GM19395 (cell line): ENCODE measurements around the gene DYNC1I1.

Experiments
- ATAC-seq: cut with Tn5 transposase; IDR thresholded peaks from one replicate; pipeline ENCODE4 v1.9.1; 2021; ENCODE audit warnings: mild to moderate bottlenecking, moderate library complexity; ENCODE audit not compliant: unreplicated experiment

The DYNC1I1 gene

DNA sequence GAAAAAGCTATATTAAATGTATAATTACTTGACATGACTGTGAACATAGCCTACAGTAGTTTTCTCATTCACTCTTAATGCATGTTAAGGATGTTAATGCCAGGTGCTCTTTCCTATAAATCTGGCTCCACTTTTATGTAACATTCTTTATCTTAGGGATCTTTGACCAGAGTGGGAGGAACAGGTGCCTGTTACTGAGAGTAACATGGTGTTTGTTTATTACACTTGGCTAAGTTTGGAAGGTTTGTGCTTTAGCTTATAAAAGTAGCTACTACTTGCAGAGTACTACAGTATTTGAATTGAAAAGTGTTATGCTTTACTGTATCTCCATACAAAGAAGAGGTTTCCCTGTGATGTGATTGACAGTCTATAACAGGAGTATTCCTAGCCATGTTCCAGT lies 183.4 kb downstream of the DYNC1I1 start:
- ATAC-seq = no peak

DNA sequence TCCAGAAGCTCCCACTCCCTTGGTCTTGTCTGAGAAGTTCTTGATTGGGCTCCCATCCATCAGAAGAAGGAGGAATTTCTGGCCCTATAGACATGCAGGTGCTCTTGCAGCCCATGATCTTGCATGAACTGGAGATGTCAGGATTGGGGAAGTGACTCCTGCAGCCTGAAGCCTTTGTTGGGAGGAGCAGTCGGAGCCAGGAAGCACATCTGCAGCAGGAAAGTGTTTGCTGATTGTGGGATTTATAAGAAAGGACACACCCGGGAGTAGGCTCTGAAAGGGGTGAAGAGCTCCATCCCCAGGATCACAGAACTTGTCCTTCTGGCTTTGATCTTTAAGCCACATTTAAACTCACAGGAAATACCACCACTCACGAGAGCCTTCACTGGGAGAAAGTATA lies 185.2 kb downstream of the DYNC1I1 start:
- ATAC-seq = no peak

DNA sequence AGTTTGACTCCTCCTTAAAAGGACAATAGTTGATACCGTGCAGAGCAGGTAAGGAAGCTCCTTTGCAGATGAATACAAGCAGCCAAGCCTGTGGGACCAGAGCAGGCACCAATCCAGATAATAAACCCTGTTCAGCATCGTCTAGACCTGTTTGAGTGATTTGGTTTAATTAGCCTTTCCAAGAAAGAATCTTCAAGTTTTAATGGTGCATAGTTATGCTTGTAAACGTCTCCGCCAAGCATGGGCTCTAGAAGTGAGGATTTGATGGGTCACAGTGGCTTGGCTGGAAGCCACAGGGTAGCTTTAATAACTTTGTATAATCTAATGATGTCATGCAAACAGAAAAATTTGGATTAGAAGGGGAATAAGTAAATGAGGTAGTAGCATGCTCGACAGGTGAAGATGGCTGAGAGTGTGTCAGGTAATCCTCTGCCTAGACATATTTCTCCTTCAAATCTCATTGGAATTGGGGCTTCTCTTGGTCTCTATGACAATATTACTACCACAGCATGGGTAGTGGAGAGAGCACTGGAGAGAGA lies 188.4 kb downstream of the DYNC1I1 start:
- ATAC-seq = no peak

DNA sequence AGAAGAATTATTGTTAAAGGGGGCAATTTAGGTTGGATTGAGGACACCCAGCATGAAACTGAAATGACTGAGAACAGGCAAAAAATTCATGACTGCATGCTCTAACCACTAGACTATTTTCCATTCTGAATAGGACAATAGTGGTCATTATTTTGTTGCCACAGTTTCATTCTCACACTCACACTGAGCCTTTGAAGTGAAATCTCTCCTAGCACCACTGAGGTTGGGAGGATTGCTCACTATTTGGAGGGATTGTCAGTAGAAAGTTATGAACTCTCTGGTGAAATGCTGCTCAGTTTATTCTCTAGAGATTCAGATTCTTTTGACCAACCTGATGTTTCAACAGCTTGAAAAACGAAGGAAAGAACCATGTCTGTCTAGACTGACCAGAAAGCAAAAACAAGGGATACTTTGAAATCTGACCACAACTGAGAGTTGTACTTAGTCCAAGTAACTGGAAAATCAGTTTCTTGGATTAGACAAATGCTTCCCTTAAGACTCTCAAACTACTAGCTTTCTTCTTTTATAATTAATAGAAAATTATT lies 191.2 kb downstream of the DYNC1I1 start:
- ATAC-seq = no peak

DNA sequence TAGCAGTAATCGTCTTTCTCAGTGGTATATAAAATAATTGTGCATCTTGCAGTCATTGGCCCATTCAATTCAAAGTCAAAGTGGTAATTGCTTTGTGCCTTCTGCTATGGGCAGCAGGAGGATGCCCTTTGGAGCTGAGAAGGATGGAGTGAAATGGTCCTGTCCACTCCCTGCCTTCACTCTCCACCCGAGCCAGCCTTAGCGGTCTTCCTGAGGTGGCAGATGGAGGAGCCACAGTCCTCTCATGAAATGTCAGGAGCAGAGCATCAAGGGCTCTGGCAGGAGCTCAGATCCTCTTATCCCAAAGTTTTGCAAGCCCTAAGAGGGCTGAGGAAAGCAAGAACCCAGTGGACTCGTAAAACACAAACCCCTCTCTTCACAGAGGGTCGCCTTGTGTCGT lies 199.4 kb downstream of the DYNC1I1 start:
- ATAC-seq = no peak

DNA sequence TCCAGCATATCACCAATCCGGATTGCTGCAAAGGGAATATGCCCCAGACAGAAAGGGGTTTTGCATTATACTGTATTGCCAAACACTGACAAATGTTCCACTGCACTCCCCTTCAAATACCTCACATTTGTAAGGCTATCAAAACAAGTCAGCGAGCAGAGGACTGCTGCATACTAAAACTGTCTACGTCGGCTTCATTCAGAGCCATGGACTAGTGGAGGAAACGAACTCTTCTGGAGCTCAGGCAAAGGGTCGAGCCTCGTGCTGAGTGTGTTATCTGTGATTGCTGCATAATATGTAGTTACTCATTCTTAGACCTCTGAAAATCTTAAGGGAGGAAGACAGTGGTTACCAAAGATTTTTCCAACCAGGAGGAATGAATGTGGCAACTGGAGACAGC lies 200.2 kb downstream of the DYNC1I1 start:
- no peak for ATAC-seq

DNA sequence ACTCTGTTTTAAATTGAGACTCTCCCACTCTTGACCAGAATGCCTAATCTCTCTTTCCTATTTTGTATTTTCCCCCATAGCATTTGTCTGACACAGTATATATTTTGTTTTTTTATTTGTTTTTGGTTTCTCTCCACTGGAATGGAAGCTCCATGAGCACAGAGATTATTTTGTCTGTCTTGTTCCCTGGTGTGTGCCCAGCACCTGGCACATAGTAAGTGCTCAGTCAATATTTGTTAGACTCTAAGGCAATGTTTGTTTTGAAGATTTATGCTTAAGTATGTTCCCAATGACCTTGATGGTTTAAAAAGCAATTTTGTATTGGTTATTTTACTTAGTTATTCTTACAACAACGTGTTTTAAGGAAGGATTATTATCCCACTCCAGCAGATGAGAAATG lies 201.8 kb downstream of the DYNC1I1 start:
- no peak for ATAC-seq

DNA sequence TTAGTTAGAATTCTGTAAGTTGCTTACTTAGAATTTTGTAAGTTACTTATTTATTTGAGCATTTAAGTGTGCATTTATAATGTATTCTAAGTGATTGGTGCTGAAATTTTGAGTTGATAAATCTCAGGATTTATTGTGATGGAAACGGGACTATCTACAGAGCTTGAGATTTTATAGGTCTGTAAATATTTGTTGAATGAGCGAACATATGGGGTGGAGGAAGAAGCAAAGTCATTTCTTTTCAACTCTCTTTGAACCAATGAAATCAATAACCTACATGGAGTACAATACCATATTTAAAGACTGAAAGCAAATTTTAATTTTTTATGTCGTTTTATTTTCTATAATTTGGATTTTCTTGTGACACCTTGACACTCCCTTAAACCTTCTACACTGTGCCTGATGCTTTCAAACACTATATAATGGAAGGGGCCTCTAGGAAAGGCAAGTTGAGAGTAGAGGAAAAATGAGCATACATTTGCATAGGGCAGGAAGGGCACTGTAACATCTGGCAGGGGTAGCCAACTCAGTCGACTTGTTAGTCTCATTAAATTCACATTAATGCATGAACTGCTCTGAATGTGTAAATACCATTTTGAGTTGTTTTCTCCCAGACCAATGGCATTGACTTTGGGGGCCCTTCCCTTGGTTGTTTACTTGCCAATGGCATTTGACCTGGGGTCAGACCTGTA lies 204.2 kb downstream of the DYNC1I1 start:
- ATAC-seq = no peak

DNA sequence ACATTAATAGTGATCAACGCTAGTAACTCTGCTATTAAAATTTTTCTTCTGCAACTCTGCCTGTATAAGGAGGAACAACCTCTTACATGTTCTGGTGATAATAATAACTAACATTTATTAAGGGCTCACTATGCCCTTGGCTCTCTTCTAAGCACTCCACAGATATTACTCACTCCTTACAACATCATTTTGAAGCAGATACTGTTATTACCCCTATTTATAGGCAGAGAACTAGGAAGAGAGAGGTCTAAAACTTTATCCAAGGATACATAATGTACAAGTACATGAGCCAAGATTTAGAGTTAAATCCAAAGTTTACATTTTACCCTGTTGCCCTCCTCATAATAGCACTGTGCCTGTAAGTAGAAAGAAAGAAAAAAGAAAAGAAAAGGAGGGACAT lies 205.6 kb downstream of the DYNC1I1 start:
- no peak for ATAC-seq

DNA sequence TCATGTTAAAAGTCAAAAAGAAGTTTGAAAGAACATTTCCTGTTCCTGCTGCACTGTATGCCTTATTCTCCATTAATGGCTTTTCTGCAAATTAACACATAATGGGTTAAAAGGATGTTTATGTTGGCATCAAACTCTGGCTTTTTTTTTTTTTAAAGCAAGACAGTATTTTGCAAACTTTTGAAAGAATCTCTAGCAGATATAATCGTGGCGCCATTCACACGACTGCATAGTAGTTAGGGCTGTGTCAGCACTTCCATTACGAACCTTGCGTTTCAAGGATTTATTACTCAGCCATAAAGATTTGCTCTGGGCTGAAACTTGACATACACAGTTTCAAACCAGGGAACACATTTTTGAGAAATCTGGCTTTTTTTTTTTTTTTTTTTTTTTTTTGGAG lies 207.8 kb downstream of the DYNC1I1 start:
- ATAC-seq = no peak

DNA sequence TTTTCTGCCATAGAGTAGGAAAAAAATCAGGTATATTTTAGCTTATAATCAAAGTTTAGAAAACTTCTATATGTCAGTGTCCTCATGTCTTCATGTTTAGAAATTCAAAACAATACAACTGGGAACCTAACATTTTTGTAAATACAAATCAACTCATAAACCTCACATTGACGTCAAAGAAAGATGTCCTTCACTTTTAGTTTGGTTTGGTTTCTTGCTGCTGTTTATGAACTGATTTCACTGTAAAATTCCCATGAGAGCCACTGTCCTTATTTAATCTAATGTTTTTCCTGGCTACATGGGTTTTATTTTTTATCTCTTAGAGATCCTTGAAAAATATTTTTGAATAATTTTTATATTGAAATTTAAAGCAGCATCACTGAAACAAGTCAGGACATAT lies 208.4 kb downstream of the DYNC1I1 start:
- no peak for ATAC-seq

DNA sequence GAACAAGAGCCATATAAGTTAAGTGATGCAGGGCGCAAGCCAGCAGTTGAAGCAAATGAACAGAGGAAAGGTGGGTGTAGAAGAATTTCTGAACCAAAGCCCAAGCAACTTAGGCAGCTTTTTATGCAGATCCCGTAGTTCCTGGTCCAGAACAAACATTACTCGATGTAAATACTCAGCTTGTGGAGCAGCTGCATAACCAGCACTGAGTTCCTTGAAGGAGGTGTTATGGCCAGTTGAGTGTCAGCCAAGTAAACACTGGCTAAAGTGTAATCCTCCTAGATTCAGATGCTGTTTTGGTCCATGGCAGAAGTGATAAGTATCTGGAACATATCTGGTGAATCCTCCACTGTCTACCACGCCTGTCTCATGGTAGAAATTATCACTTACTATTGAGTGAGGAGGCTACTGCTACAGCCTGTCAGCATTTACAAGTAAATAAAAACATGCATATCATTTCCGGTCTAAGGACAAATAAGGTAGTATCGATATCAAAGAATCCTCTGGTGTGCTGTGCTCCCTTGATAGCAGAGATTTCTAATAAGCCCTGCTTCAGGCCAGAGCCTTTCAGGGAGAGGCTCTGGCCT lies 213.9 kb downstream of the DYNC1I1 start:
- no peak for ATAC-seq

DNA sequence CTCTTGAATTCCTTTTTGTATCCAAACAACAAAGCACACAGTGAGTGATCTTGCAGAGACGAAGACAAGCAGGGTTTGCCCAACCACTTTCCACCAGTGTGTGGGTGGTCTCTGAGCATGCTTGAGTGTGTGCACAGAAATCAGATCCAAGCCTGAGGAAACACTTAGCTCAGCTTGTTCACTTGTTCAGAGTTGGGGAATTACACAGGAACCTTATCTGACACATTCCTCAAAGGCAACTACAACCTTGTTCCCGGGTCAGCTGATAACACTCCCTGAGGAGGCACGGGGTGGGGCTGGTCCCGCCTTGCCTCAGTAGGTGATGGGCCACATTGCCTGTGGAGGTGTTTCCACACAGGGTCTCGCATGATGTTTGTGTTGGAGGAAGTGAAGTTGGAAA lies 216.9 kb downstream of the DYNC1I1 start:
- ATAC-seq = no peak

DNA sequence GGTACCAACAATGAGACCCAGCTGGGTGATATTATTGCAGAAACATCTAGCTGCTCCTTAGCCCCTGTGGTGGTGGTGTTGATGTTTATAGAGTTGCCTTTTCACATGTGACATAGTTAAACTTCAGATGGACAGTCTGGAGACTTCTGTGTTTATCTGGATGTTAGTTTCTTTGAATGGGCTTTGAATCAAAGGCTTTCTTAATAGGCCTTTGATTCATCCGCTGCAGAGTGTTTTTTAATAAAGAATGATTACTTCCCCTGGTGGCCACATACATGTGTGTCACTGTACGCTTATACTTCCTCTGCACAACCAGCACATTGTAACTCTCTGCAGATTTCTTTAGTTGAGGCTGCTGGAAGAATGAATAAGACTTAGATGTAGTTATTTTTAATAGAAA lies 221.0 kb downstream of the DYNC1I1 start:
- ATAC-seq = no peak

DNA sequence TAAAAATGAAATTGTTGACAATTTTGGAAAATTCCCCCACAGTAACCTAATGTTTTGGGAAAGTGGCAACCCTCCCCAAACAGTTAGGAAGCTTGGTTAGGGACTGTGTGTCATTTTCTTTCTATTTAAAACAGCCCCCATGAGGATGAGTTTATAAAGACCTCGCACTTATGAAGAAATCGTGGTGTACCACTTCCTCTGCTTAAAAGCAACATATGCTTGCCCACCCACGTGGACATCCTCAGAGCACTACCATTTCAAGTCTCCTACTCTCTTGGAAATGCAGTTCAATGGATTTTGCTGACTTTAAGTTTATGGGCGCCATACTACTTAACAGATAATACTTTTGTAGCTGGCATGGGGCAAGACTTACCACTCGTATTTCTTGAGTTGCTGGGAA lies 223.8 kb downstream of the DYNC1I1 start:
- no peak for ATAC-seq

DNA sequence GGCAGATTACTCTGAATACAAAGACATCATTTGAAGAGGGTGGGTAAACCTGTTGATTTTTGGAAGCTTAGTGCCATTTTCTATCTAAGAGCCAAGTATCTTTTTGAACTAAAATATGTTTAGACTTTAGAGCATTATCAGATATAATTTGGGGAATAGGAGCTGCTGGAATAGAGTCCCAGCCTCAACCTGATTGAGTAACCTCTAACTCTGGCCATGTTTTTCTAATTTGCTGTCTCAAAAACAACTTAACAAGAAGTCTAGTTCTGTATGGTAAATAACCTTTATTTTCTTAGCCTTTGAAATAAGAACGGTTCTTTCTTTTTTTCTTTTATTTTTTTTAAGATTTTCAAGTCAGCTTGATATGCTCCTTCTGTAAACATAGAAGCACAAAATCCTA lies 224.5 kb downstream of the DYNC1I1 start:
- ATAC-seq = no peak

DNA sequence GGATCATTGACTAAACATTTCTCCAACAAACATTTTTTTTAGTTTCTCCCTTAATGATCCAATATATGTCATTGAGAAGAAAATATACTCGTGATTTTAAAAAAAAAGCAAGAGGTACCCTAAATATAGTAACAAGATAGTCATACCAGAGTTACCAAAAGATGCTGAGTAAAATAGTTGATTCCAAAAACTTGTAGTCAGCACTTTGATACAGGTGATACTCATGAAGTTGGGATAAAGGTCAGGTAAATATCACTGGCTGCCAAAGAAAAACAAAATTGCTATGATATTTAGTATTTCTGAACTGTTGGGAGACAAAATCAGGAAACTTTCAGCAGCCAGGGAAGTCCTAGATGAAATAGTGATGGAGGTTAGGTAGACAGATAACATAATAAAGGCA lies 225.3 kb downstream of the DYNC1I1 start:
- ATAC-seq = no peak

DNA sequence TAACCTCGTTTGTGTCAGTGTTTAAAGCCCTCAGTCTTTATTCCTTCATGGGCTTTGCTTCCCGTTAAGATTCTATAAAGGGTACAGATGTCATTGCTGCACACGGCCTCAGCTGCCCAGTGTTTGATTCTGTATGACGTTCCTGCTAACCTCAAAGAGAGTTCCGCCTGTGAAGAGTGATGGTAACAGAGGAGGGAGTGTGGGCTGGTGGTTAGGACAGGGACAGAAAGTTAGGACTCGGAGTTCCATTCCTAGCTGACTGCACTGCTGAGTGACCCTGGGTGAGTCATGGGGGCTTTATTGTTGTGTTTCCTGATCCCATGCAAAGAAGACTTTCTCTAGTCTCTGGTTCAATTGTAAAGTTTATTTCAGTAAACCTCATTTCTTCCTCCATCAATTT lies 227.1 kb downstream of the DYNC1I1 start:
- no peak for ATAC-seq

DNA sequence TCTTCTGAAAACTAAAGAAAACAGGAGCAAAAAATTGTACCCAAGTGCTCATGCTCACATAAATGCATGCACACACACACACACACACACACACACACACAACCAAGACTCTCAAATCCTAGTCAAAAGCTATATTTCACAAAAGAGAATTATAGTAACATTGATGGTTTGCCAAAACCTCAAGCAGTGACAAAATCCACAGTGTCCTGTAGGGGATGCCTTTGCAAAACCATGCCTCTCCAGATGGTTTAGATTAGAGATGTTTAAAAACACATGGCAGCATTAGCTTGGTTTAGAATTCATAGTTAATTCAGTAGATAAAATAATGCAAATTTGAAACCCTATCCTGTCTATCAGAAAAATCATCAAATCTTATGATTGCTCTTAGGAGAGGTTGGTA lies 232.2 kb downstream of the DYNC1I1 start:
- no peak for ATAC-seq

DNA sequence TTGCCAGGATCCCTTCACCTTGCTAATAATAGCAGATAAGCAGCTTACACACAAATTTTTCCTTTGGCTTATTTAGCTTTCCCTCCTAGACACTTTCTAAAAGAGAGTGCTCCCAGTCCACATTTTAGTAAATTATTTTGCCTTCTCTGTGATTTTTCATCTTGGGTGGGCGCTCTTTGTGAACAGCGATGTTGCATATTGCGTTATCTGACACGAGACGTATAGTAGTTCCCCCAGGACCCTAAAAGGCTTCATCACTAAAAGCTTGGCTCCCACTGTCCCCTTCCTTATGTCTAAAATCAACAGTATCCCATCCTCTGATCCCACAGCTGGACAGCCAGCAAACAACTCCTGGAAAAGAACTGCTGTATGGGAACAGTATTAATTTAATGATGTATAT lies 232.9 kb downstream of the DYNC1I1 start:
- no peak for ATAC-seq

DNA sequence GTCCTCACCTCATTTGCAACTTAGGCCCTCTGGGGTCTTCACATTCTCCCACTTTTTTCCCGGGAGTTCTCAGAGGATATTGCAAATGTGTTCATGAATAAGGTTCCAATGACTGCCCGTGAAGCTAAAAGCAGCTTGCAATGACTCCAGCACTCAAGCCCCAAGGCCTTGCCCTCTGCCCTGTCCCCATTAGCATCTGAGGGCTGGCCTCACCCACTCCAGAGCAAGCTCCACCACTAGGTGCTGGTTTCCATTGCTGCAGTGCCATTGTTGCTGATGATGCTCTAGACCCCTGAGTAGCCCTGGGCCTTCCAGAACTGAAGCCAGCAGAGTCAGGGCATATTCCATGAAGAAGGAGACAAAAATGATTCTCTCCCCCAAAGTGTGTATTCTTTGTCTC lies 236.8 kb downstream of the DYNC1I1 start:
- ATAC-seq = no peak

DNA sequence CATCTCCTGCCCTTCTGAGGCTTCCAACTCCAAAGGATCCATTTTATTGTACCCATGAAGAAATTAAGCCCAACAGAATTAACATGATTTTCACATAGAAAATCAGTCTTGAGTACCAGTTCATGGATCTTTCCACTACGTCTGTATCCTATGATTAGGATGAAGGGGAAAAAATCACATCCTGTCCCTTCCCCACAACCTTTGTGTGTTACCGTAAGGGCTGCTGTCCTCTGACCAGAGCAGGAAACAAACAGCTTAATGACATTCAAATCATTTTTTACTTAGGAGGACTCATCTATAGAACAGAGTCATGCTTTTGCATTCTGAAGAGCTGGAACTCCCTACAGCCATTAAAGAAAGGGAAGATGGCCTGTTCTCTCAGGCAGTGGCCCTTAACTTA lies 241.5 kb downstream of the DYNC1I1 start:
- no peak for ATAC-seq

DNA sequence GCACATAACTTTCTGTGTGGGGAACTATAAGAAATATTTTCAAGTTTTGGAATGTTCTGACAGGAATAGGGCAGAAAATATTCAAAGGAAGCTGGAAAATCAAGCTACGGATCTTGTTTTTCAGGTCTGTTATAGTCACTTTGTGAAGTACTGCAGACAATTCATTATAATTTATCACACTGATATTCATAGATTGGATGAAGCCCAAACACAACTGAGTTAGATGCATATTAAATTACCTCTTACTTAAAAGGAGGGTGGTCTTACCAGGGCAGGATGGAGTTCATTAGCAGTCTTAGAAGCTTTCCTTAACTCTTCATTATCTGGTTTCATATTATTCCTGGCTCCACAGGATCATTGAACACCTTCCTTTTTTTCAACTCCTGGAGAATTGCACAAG lies 242.3 kb downstream of the DYNC1I1 start:
- ATAC-seq = no peak
